Ovary (tissue), 9 donors: ENCODE data around the gene EFCAB10. TPM values are rescaled to one million over a fixed set of nuclear protein-coding genes. Genes with fewer than 3 reads are reported as not detected.

Source experiments
- DNase-seq, 5 donors: peaks; one replicate each; pipeline ENCODE4 v3.0.0-alpha.2; 2019 to 2020
- H3K27ac ChIP-seq, 2 donors: fragments of 200-600 bp; one replicate each; pipeline versions ENCODE4 v1.5.1 to v1.8.0; 2019 to 2022
- H3K27me3 ChIP-seq: fragments of 200-600 bp; one replicate; pipeline ENCODE4 v1.8.0; 2022
- H3K36me3 ChIP-seq: fragments of 200-600 bp; sonication (generic); one replicate; pipeline ENCODE4 v1.5.1; 2019
- H3K4me1 ChIP-seq: one replicate; pipeline ENCODE4 v1.8.1; 2013; ENCODE audit warnings: mild to moderate bottlenecking, moderate library complexity; ENCODE audit not compliant: insufficient read depth
- H3K4me3 ChIP-seq: fragments of 200-600 bp; sonication (generic); one replicate; pipeline ENCODE4 v1.5.1; 2017
- H3K9me3 ChIP-seq, 2 donors: fragments of 200-600 bp in 1 of 2; sonication (generic) in 1 of 2; one replicate each; pipeline versions ENCODE4 v1.5.1 to v1.8.1; 2013 to 2019; ENCODE audit warnings: mild to moderate bottlenecking in 1 of 2, moderate library complexity in 1 of 2
- EP300 ChIP-seq: sonication (generic); formaldehyde crosslinking; IDR thresholded peaks from one replicate; pipeline ENCODE4 v1.6.1; 2017; ENCODE audit warnings: antibody characterized with exemption
- POLR2A ChIP-seq: fragments of 450-650 bp; IDR thresholded peaks from one replicate; pipeline ENCODE4 v1.6.1; 2017; ENCODE audit warnings: antibody characterized with exemption, mild to moderate bottlenecking, moderate library complexity
- WGBS, 3 donors: extraction: QIAGEN DNeasy Blood & Tissue Kit in 1 of 3; methylation state at CpG; one replicate each; pipeline versions ENCODE4 v1.1.5 to v1.1.7; 2013 to 2017; 5-methylcytosine and 5-hydroxymethylcytosine counted together
- intact Hi-C, 4 donors: fragments of 100-400 bp; cut with DNase I; formaldehyde crosslinking; loops; one replicate each; pipeline versions ENCODE4 v1.11.0 to v1.15.1; 2022 to 2023
- polyA plus RNA-seq, 2 donors: library from polyadenylated mRNA; stranded (reverse); fragments of 200-250 nt in 1 of 2; fragments of 350-450 nt in 1 of 2; fragmentation: Illumina TruSeq in 1 of 2; extraction: RNeasy Lipid Tissue Mini Kit (QIAGEN cat#74804) in 1 of 2; gene quantifications; one replicate each; pipeline ENCODE4 v1.2.3, GENCODE V29; 2013 to 2014
- total RNA-seq, 7 donors: library from RNA; depleted of rRNA in 2 of 7; stranded (reverse); fragments of >200 nt in 2 of 7; fragmentation: NEBNext Ultra II Directional in 3 of 7; extraction: Animal tissue kit (Norgen Biotek cat#: 25700) in 3 of 7; gene quantifications; one replicate each; pipeline versions ENCODE4 v1.1.0 to v1.2.4, GENCODE V29; 2016 to 2023
- TF ChIP-seq, protein P1 (sequence below), 3 donors: fragments of 450-650 bp in 2 of 3; fragments of 200-600 bp in 1 of 3; IDR thresholded peaks; one replicate each; pipeline versions ENCODE4 v1.5.1 to v1.8.0; 2016 to 2022; ENCODE audit warnings: antibody characterized with exemption in 3 of 3, mild to moderate bottlenecking in 1 of 3
- donor health status: DM: no; HTN: no; CAD: no; lungs with moderate emphysema.
- donor health status: DM: no; HTN: no; CAD: no.
- donor health status: Bipolar disorder and iron deficiency.
- donor health status: DM: yes; HTN: yes; CAD: no.
- donor health status: DM: no; HTN: no; CAD: no.
- donor health status: DM: yes; HTN: yes; CAD: no.

EFCAB10 gene
- total and polyA plus RNA-seq, 9 donors: 0.22 to 11.8 (median 0.78) TPM; not detected in 3

DNA sequence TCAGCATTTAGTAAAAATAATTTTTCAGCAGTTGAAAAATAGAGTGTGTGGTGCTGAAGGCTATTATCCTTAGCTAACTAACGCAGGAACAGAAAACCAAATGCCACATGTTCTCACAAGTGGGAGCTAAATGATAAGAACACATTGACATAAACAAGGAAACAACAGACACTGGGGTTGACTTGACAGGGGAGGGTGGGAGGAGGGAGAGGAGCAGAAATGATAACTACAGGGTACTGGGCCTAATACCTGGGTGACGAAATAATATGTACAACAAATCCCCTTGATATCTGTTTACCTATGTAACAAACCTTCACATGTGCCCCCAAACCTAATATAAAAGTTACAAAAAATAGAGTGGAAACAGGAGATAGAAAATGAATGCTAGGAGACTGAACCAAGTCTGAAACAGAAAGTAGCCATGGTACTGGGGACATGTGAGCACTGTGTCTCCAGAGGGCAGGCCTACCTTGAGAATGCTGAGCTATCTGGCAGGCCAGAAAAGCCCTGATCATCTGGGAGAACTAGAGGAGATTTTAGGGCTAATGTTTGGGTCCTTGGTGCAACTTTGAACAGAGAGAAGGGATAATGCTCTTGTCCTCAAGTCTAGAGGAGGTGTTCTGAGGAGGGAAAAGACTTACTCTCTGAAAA is 4.7 kb upstream of the EFCAB10 start:
- Histone ChIP-seq H3K4me1 (peaks cover 3% of the 10 kb centered on the region), H3K27me3 (no peaks in the 10 kb centered on the region), H3K4me3 (no peak overlapping the region), H3K36me3 (no peaks in the 10 kb centered on the region), H3K27ac (no peak overlapping the region), H3K9me3 (no peaks in the 10 kb centered on the region)
- intact Hi-C loops: no loop called here
- DNase-seq: no peak
- TF ChIP-seq, protein P1, sequence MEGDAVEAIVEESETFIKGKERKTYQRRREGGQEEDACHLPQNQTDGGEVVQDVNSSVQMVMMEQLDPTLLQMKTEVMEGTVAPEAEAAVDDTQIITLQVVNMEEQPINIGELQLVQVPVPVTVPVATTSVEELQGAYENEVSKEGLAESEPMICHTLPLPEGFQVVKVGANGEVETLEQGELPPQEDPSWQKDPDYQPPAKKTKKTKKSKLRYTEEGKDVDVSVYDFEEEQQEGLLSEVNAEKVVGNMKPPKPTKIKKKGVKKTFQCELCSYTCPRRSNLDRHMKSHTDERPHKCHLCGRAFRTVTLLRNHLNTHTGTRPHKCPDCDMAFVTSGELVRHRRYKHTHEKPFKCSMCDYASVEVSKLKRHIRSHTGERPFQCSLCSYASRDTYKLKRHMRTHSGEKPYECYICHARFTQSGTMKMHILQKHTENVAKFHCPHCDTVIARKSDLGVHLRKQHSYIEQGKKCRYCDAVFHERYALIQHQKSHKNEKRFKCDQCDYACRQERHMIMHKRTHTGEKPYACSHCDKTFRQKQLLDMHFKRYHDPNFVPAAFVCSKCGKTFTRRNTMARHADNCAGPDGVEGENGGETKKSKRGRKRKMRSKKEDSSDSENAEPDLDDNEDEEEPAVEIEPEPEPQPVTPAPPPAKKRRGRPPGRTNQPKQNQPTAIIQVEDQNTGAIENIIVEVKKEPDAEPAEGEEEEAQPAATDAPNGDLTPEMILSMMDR (IDR thresholded peaks at IDR 0.05): no peak
- TF ChIP-seq POLR2A: no peak
- no peak for TF ChIP-seq EP300
- 72 to 89% (median 77%) methylated on average over 2 of the region's 2 CpGs for WGBS, 3 donors

DNA sequence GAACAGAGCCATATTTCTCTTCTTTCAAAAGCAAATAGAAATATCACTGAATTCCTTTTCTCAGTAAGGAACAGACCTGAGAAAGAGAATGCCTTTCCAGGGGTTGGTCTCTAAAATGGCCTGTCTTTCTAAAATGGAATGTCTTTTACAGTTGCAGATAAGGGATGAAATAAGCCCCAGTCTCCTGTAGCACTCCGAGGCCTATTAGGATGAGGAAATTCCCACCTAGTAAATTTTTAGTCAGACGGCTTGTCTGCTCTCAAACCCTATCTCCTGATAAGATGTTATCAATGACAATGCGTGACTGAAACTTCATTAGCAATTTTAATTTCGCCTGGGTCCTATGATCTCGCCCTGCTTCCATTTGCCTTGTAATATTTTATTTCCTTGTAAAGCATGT is 2.9 kb upstream of the EFCAB10 start:
- Histone ChIP-seq H3K27me3 (no peaks in the 10 kb centered on the region), H3K27ac (no peak overlapping the region), H3K36me3 (no peaks in the 10 kb centered on the region), H3K9me3 (no peaks in the 10 kb centered on the region), H3K4me1 (peaks cover 3% of the 10 kb centered on the region), H3K4me3 (no peak overlapping the region)
- no peak for DNase-seq
- TF ChIP-seq, protein P1 (IDR thresholded peaks at IDR 0.05): no peak
- TF ChIP-seq POLR2A (no peak), EP300 (no peak)
- WGBS, 3 donors: 84 to 95% (median 89%) methylated on average over 5 of the region's 5 CpGs
- intact Hi-C loops: no loop called here

DNA sequence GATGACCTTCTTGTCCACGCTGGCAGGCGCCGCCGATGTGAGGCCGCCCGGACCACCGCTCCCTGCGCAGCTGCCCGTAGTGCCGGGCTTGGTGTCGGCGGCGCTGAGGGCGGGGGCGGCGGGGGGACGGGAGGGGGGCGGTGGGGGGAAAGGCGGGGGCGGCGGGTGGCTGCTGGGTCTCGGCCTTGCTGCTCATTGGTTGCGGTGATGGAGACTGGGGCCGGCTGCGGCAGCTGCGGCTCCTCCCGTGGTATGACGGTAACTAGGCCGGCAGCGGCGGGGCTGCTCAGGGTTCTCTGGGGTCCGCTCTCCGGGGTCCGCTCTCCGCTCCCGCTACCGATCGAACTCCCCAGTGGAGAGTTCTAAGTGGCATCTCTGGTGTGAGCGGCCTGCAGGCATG is 1.8 kb upstream of the EFCAB10 start:
- H3K4me1 ChIP-seq: peaks cover 3% of the 10 kb centered on the region
- TF ChIP-seq, protein P1 (IDR thresholded peaks at IDR 0.05): no peak
- TF ChIP-seq EP300 (no peak), POLR2A (no peak)
- no peaks in the 10 kb centered on the region for H3K36me3 ChIP-seq
- WGBS, 3 donors: 70 to 80% (median 79%) methylated on average over 24 to 38 of the region's 39 CpGs
- no peak overlapping the region for H3K4me3 ChIP-seq
- intact Hi-C loops: no loop called here
- no peak for DNase-seq
- no peak overlapping the region for H3K27ac ChIP-seq
- H3K27me3 ChIP-seq: no peaks in the 10 kb centered on the region
- H3K9me3 ChIP-seq: no peaks in the 10 kb centered on the region

DNA sequence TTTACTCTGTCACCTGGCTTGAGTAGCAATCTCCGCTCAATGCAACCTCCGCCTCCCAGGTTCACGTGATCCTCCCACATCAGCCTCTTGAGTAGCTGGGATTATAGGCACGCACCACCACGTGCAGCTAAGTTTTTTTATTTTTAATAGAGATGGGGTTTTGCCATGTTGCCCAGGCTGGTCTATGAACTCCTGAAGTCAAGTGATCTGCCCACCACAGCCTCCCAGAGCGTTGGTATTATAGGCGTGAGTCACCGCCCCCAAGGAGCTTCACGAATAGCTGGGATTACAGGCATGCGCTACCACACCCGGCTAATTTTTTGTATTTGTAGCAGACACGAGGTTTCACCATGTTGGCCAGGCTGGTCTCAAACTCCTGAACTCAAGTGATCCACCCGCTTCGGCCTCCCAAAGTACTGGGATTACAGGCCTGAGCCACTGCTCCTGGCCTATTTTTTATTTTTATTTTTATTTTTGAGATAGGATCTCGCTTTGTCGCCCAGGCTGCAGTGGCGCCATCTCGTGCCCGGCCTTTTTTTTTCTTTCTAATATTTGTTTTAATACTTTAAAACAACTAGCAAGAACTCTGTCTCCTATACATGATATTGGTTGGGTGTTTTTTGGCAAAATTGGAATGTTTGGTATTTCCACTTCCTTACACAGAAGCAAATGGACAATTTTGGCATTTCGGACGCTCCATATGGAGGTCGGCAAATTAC is 1.1 kb downstream of the EFCAB10 start:
- intact Hi-C loops: no loop called here
- 84 to 88% (median 86%) methylated on average over 22 of the region's 22 CpGs for WGBS, 3 donors
- no peaks in the 10 kb centered on the region for H3K36me3 ChIP-seq
- H3K27me3 ChIP-seq: no peaks in the 10 kb centered on the region
- DNase-seq: no peak
- no peaks in the 10 kb centered on the region for H3K9me3 ChIP-seq
- no peak overlapping the region for H3K27ac ChIP-seq
- TF ChIP-seq, protein P1 (IDR thresholded peaks at IDR 0.05): no peak
- H3K4me3 ChIP-seq: no peak overlapping the region
- H3K4me1 ChIP-seq: peaks cover 3% of the 10 kb centered on the region
